Caco-2 (cell line): Measurements from ENCODE around the gene LDLR. TPM values are rescaled to one million over a fixed set of nuclear protein-coding genes. Genes with fewer than 3 reads are reported as not detected.

Experiments used
- BruUV-seq: library from RNA; stranded (reverse); fragments of 400-500 nt; replicated peaks from 2 replicates; lab custom pipeline; 2021; lab: Mats Ljungman, UMichigan
- CTCF ChIA-PET: fragments of 300-600 bp; sonication (Branson Sonifier 250); formaldehyde crosslinking; loops from one replicate; lab custom pipeline; 2022; ENCODE audit warnings: antibody characterized with exemption; lab: Charles Lee
- POLR2A ChIA-PET: fragments of 300-600 bp; sonication (Branson Sonifier 250); formaldehyde crosslinking; loops from one replicate; lab custom pipeline; 2022; ENCODE audit warnings: antibody characterized with exemption; lab: Charles Lee
- DNase-seq, 2 experiments: peaks; one replicate each; pipeline versions ENCODE4 v3.0.0 to v3.0.0-alpha.2; 2020 to 2022
- H3K27me3 ChIP-seq: replicated peaks from 2 replicates; pipeline ENCODE4 v1.6.0; 2011; ENCODE audit warnings: low read length; ENCODE audit not compliant: control insufficient read depth, insufficient read depth
- H3K36me3 ChIP-seq: 2 replicates; pipeline ENCODE4 v1.5.1; 2011; ENCODE audit warnings: low read length; ENCODE audit not compliant: control insufficient read depth, insufficient read depth
- H3K4me1 ChIP-seq: fragments of 250-450 bp; sonication (Bioruptor Pico); 2 replicates; pipeline ENCODE4 v1.5.1; 2020; ENCODE audit warnings: mild to moderate bottlenecking
- H3K4me3 ChIP-seq: 2 replicates; pipeline ENCODE4 v1.5.1; 2011; ENCODE audit warnings: low read depth, mild to moderate bottlenecking, control low read depth, low read length
- H3K9me3 ChIP-seq: fragments of 250-450 bp; sonication (Bioruptor Pico); 2 replicates; pipeline ENCODE4 v1.5.1; 2020; ENCODE audit warnings: mild to moderate bottlenecking, moderate library complexity
- H3K27ac Mint-ChIP-seq: one replicate; pipeline ENCODE4 v1.8.0; 2022; ENCODE audit warnings: mixed read lengths; ENCODE audit not compliant: unreplicated experiment
- H3K27me3 Mint-ChIP-seq: one replicate; pipeline ENCODE4 v1.8.0; 2022; ENCODE audit warnings: mixed read lengths; ENCODE audit not compliant: insufficient read depth, unreplicated experiment
- H3K36me3 Mint-ChIP-seq: one replicate; pipeline ENCODE4 v1.8.0; 2022; ENCODE audit warnings: mild to moderate bottlenecking, mixed read lengths; ENCODE audit not compliant: insufficient read depth, unreplicated experiment
- H3K4me1 Mint-ChIP-seq: one replicate; pipeline ENCODE4 v1.8.0; 2022; ENCODE audit warnings: low read depth, mixed read lengths; ENCODE audit not compliant: unreplicated experiment
- H3K4me3 Mint-ChIP-seq: one replicate; pipeline ENCODE4 v1.8.0; 2022; ENCODE audit warnings: mild to moderate bottlenecking, moderate library complexity, mixed read lengths; ENCODE audit not compliant: unreplicated experiment
- H3K9me3 Mint-ChIP-seq: one replicate; pipeline ENCODE4 v1.8.0; 2022; ENCODE audit warnings: mixed read lengths; ENCODE audit not compliant: unreplicated experiment
- intact Hi-C: fragments of 100-400 bp; cut with micrococcal nuclease; formaldehyde crosslinking; loops from one replicate; pipeline ENCODE4 v1.10.0; 2022; ENCODE audit not compliant: unreplicated experiment
- total RNA-seq: library from RNA; stranded (reverse); gene quantifications from 2 replicates; pipeline ENCODE4 v1.2.3, GENCODE V29; 2022
- TF ChIP-seq, protein P1 (sequence below), 2 experiments: fragments of 200-600 bp in 1 of 2; IDR thresholded peaks; 1 replicate in 1 of 2; 2 replicates in 1 of 2; pipeline versions ENCODE4 v1.5.1 to v1.8.0; 2011 to 2022; ENCODE audit warnings: antibody characterized with exemption in 1 of 2, control low read depth in 1 of 2, inconsistent platforms in 1 of 2, low read depth in 1 of 2, low read length in 1 of 2, mild to moderate bottlenecking in 1 of 2, moderate library complexity in 1 of 2; ENCODE audit not compliant: insufficient read depth in 1 of 2, severe bottlenecking in 1 of 2, unreplicated experiment in 1 of 2

Gene LDLR
- total RNA-seq, 1 experiment from 2014 or later, result 68.9 TPM

DNA sequence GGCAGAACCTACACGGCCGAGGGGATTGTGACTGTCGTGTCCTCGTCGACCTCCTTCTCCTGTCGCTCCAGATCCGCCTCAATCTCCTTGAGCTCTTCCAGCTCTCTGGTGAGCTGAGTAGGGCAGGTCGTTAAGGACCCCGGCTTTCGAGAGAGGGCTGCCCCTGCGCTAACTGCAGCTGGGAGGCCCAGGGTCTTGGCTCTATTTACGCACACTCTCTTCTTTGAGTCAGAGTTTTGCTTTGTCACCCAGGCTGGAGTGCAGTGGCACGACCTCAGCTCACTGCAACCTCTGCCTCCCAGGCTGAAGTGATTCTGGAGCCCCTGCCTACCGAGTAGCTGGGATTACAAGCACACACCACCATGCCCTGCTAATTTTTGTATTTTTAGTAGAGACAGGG is 58.7 kb downstream of the LDLR start:
- H3K4me3 Mint-ChIP-seq, result no peak overlapping the region
- H3K9me3 Mint-ChIP-seq, result no peaks in the 10 kb centered on the region
- ChIA-PET POLR2A (no interaction called here), CTCF (no interaction called here)
- no peaks in the 10 kb centered on the region for H3K27me3 Mint-ChIP-seq
- Histone ChIP-seq H3K4me3 (no peak overlapping the region), H3K4me1 (peaks cover 4% of the 10 kb centered on the region), H3K9me3 (no peaks in the 10 kb centered on the region), H3K36me3 (no peaks in the 10 kb centered on the region; the same call in 1 of the 2 replicates), H3K27me3 (no peaks in the 10 kb centered on the region)
- intact Hi-C loops, result no loop called here
- TF ChIP-seq, protein P1, sequence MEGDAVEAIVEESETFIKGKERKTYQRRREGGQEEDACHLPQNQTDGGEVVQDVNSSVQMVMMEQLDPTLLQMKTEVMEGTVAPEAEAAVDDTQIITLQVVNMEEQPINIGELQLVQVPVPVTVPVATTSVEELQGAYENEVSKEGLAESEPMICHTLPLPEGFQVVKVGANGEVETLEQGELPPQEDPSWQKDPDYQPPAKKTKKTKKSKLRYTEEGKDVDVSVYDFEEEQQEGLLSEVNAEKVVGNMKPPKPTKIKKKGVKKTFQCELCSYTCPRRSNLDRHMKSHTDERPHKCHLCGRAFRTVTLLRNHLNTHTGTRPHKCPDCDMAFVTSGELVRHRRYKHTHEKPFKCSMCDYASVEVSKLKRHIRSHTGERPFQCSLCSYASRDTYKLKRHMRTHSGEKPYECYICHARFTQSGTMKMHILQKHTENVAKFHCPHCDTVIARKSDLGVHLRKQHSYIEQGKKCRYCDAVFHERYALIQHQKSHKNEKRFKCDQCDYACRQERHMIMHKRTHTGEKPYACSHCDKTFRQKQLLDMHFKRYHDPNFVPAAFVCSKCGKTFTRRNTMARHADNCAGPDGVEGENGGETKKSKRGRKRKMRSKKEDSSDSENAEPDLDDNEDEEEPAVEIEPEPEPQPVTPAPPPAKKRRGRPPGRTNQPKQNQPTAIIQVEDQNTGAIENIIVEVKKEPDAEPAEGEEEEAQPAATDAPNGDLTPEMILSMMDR (IDR thresholded peaks at IDR 0.05; ENCODE audit: insufficient read depth in 1 of 2, low read depth in 1 of 2, low read length in 1 of 2, severe bottlenecking in 1 of 2, unreplicated experiment in 1 of 2), result no peak
- BruUV-seq, result no TSS peak
- H3K36me3 Mint-ChIP-seq, result peaks cover 50% of the 10 kb centered on the region
- no peak overlapping the region for H3K27ac Mint-ChIP-seq
- H3K4me1 Mint-ChIP-seq, result no peaks in the 10 kb centered on the region
- no peak for DNase-seq

DNA sequence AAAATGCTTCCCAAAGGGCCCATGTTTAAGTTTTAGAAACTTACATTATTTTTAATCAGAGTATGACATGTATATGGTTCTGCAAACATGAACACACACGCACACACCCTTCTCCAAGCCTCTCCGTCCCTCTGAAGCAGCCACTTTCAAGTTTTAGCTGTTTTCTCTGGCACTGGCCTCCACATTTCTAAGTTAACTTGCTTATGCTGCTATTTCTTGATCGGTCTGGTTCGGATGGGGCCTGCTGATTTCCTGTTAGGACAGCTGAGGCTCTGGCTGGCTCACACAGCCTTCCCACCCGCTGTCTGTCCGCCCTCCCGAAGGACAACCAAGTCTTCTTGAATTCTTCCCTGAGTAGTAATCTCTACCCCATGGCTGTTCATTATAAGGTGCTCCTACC is 61.9 kb downstream of the LDLR start:
- ChIA-PET CTCF (interaction anchor here (0.6 kb wide), 1 partner anchor 46 kb away, joined by 4 read pairs; no protein-coding TSS in a partner anchor), POLR2A (interaction anchor here (0.7 kb wide), 2 partner anchors 15 to 1814 kb away, joined by 3 read pairs; no protein-coding TSS in a partner anchor)
- DNase-seq, result no peak
- no TSS peak for BruUV-seq
- Mint-ChIP-seq H3K4me1 (peaks cover 7% of the 10 kb centered on the region), H3K9me3 (no peaks in the 10 kb centered on the region), H3K27ac (no peak overlapping the region), H3K27me3 (no peaks in the 10 kb centered on the region), H3K36me3 (peaks cover 50% of the 10 kb centered on the region), H3K4me3 (no peak overlapping the region)
- Histone ChIP-seq H3K4me1 (peaks cover 5% of the 10 kb centered on the region; the same call in 1 of the 2 replicates), H3K36me3 (no peaks in the 10 kb centered on the region; the same call in 1 of the 2 replicates), H3K4me3 (no peak overlapping the region), H3K27me3 (no peaks in the 10 kb centered on the region), H3K9me3 (no peaks in the 10 kb centered on the region)
- intact Hi-C loops, result no loop called here
- TF ChIP-seq, protein P1 (IDR thresholded peaks at IDR 0.05; ENCODE audit: insufficient read depth in 1 of 2, low read depth in 1 of 2, low read length in 1 of 2, severe bottlenecking in 1 of 2, unreplicated experiment in 1 of 2), result no peak

DNA sequence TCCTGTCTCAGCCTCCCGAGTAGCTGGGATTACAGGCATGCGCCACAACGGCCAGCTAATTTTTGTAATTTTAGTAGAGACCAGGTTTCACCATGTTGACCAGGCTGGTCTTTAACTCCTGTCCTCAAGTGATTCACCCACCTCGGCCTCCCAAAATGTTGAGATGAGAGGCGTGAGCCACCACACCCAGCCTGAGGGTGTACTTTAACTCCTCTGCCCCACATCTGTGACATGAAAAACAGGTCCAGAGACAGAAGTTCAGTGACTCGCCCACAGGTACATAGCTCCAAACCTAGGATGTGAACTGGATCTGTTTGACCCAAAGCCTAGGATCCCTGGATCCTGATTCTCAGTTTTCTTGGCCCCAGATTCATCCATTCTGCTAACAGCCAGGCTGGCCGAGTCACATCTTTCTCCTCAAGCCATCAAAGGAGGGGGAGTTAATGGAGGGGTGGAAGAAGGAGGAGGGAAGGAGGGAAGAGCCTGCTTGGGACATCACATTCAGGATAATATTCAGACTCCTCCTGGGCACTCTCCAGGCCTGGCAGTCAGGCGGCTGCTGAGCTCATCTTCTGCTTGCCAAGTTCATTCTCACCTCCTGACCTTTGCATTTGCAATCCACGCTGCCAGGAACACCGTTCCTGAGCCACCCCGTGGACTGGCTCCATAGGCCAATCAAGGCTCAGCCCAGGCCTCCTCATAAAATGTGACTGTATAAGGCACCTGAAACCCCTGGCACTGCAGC is 63.2 kb downstream of the LDLR start:
- Mint-ChIP-seq H3K27me3 (no peaks in the 10 kb centered on the region), H3K4me1 (peaks cover 9% of the 10 kb centered on the region), H3K4me3 (no peak overlapping the region), H3K27ac (no peak overlapping the region), H3K9me3 (no peaks in the 10 kb centered on the region), H3K36me3 (peaks cover 40% of the 10 kb centered on the region)
- TF ChIP-seq, protein P1 (IDR thresholded peaks at IDR 0.05; ENCODE audit: insufficient read depth in 1 of 2, low read depth in 1 of 2, low read length in 1 of 2, severe bottlenecking in 1 of 2, unreplicated experiment in 1 of 2), result no peak
- H3K9me3 ChIP-seq, result no peaks in the 10 kb centered on the region
- no peak for DNase-seq
- ChIA-PET CTCF (no interaction called here), POLR2A (no interaction called here)
- BruUV-seq, result no TSS peak
- no peaks in the 10 kb centered on the region for H3K27me3 ChIP-seq
- H3K4me3 ChIP-seq, result no peak overlapping the region
- H3K4me1 ChIP-seq, result peaks cover 9% of the 10 kb centered on the region; the same call in 1 of the 2 replicates
- no peaks in the 10 kb centered on the region; the same call in 1 of the 2 replicates for H3K36me3 ChIP-seq
- intact Hi-C loops, result no loop called here
